NCI-H526 (cell line): ENCODE measurements around the gene HSPA12A.

Source experiments
- DNase-seq, 2 experiments: peaks; one replicate each; lab custom pipeline; 2025; lab: John Stamatoyannopoulos, UW

The HSPA12A gene

DNA sequence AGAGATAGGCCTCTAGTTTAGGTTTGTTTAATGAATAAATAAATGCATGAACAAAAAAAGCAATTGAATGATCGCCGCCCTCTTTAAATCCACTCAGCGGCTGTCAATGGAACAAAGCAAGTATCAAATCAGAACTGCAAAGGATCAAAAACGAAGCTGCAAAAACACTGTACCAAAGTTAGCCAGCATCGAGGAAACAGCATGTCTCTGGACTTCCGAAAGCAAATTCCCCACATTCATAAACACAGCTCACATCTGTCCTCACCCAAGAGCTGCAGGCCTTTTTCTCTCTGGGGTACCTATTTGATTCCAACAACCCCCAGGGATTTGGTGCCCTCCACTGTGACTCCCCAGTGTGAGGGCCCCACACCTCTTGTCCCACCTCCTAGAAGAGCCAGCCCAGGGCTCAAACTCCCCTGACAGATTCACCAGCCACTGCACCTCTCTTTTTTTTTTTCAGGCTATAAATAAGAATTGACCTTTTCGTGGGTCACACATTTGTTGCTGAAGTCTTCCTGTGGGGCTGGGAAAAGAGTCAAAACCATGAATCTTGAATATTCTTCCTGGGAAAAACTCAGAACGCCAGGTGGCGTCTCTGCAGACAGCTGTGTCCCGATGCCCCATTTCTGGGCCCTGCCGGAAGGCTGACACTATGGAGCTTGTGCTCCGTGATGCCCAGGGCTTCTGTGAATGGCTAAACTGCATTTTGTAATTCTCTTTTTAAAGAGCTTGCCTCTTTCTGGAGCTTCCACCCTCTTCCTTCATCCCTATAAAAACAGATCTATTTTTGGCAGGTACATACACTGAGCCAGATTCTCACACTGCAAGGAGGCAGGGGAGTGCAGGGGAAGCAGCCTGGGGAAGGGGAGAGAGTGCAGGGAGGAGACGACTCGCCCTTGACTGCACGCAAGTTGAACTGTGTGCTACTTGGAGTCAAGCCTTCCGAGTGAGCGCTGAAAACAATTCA, 51.7 kb downstream of the HSPA12A start:
- DNase-seq: peak in 1 of 2 experiments; percentile 3

DNA sequence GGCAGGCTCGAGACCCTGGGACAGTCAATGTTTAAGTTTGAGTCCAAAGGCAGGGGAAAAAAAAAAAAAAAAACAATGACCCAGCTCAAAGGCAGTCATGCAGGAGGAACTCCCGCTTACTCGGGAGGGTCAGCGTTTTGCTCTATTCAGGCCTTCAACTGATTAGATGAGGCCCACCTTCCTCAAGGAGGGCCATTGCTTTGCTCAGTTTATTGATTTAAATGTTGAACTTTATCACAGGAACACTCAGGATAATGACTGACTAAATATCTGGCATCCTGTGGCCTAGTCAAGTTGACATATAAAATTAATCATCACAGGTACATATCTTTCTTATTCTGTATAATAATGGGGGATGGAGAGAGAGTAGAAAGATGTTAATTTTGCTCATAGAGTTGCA, 52.6 kb downstream of the HSPA12A start:
- no peak for DNase-seq

DNA sequence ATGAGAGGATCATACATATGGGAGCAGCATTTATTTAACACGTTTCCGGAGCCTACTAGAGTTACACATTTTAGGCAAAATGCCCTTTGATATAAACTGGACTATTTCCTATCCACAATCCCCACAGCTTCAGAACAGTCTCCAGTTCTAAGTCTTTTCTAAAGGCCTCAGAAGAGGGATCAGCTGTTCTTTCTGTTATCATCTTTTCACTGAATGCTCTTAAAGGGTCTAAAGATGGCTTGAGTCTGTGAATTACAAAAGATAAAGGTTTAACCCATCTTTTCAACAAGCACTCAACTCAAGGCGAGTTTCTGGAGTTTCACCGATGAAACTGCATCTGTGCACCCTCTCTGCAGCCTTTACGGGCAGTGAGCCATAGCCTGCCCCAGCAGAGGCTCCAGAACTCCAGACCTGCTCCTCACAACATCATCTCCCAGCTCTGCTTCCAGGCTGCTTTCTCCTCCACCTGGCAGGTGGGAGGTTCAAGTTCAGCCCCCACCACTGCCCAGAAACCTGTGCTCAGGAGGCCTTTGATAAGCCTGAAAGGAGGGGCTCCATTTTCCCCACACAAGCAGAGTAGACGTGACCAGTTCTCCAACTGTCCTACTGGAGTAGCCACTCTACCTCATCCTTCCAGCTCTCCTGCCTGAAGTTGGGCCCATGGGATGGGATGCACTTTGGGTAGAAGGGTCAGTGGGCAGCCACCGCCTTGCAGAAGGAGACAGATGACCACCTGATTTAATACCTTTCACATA, 53.4 kb downstream of the HSPA12A start:
- no peak for DNase-seq

DNA sequence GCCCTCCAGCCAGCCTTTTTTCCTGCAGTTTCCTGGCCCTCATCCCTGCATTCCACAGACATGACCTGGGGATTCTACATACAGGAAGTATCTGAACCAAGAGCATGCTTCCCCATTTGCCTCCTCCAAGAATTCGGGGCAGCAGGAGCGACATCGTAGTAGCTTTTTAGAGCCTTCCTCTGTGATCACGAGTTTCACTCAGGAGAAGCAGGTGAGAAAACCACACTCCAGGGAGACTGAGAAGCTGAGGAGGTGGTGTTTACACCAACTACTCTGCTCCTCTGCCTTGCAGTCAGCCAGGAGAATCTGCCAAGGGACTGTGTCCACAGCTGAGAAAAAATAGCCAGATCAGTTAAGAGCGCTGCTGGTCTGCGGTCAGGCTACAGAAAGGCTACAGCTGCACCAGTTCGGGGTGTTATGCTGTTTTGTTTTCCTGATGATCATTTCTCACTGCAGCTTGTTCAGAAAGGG, 54.1 kb downstream of the HSPA12A start:
- DNase-seq: no peak

- no peak for DNase-seq
Observed at GRCh38 chr10:116687633-116688032, 54.7 kb downstream of the HSPA12A start.

DNA sequence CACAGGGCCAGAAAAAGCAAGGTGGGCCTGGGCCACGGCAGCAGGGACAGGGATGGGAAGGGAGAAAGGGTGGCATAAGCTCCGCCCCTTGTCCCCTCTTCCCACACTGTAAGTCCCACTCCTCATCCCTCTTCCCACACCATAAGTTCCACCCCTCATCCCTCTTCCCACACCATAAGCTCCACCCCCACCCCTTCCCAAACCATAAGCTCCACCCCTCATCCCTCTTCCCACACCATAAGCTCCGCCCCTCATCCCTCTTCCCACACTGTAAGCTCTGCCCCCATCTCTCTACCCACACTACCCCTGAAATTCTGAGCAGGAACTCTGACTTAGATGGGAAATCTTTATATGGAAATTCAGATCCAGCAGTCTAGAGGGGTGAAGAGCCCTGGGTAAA, 55.7 kb downstream of the HSPA12A start:
- DNase-seq: no peak

DNA sequence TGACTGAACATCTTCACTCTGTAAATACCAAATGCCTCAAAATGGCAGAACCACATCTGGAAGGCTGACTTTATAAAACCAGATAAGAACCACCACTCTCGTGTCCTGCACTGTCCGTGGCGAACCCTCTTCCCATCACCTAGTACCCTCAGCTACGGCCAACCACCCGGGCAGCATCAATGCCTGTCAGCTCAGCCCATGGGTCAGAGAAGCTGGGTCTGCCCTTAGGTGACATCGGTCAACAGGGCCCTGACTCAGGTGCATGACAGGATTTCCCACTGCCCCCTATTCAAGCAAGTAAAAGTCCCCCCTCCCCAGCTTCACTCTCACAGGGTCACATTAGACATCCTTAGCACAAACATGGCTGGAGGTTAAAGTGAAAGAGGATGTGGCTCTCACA, 56.6 kb downstream of the HSPA12A start:
- DNase-seq: no peak

GRCh38 chr10:116684781-116685180, 57.6 kb downstream of the HSPA12A start:
- no peak for DNase-seq

DNA sequence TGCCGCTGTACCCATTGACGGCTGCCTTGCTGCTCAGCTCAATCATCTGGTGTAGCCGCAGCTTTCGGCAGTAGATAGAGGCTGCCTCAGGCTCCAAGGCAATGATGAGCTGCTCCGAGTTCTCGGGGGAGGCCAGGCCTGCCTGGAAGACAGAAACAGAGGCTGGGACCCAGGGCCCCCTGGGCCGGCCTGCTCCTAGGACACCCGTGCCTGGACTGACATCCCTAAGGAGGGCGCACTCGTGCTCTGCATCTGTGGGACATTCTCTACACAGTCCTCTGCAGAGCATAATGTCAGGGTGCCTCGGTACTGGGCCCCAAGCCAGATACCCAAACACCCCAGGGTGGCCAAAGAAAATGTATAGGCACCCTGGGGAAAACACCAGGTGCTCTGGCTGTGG, 58.5 kb downstream of the HSPA12A start:
- DNase-seq: no peak

DNA sequence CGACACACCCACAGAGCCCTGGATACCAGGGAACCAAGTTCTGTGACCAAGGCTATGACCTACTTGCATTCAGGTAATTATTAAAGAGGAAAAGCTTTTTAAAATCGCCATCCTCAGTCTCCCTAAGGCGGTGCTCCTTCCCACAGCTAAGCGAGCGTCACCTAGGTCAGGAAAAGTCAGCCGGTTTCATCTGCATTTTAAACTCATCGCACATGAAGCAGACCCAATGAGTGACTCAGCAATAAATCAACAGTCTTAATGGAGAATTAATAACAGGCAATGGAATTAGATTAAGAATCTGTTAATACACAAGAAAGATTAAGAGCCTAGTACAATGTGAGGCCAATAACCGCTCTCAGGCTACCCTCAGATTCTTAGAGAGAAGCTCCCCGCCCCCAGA, 59.2 kb downstream of the HSPA12A start:
- DNase-seq: no peak

- no peak for DNase-seq
Observed at GRCh38 chr10:116679351-116679750, 63.0 kb downstream of the HSPA12A start.

DNA sequence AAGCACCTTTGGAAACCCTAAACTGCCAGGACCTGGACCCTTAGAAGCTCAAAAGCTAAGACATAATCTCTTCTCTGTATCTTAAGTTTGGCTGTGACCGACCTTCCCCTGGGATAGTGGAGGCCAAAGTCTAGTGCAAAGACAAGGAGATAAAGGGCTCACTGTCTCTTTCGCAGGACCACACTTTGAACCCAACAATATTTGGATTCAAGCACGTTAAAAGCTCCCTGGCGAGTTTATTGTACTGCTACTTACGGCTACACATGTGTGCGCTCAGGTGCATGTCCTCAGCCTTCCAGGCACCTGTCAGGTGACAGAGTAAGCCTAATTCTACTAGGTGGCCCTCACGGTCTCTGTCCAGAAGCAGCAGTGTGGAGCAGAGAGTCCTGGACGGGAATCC, 65.7 kb downstream of the HSPA12A start:
- no peak for DNase-seq

DNA sequence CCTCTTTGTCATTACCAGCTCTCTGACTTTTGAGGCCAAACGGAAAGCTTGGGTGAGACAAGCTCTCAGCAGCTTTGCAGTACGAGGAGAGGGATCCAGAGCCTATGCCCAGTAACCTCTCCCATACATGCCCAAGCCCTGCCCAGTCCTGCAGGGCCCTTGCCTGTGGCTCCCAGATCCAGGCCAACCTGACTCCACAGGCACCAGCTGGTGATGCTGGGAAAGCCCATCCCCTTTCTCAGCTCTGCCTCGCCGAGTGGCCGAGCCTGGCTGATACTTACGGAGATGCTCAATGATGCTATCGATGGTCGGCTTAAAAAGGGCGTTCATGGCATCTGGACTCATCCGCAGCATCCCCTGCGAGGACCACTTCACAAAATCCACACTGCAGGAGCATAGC, 66.2 kb downstream of the HSPA12A start:
- DNase-seq: no peak

- DNase-seq: no peak
Observed at GRCh38 chr10:116674901-116675423, 67.4 kb downstream of the HSPA12A start.

- no peak for DNase-seq
Observed at GRCh38 chr10:116673866-116674265, 68.5 kb downstream of the HSPA12A start.

DNA sequence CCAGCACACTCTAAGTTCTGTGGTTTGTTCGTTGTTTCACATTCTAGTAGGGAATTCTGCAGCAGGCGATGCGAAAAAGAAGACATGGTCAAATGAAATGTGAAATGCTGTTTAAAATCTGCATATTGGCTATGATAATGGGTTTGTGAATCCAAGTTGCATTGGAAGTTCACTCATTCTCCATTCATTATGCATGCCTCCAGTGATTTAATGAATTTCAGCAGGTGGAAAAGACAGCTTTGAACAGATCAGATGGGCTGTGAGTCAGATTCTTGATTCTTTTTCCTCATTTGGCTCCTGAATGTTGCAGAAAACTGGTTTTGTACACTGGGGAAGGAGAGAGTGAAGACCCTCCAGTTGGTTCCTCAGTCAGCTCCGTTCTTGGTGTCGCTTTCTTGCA, 69.5 kb downstream of the HSPA12A start:
- no peak for DNase-seq

DNA sequence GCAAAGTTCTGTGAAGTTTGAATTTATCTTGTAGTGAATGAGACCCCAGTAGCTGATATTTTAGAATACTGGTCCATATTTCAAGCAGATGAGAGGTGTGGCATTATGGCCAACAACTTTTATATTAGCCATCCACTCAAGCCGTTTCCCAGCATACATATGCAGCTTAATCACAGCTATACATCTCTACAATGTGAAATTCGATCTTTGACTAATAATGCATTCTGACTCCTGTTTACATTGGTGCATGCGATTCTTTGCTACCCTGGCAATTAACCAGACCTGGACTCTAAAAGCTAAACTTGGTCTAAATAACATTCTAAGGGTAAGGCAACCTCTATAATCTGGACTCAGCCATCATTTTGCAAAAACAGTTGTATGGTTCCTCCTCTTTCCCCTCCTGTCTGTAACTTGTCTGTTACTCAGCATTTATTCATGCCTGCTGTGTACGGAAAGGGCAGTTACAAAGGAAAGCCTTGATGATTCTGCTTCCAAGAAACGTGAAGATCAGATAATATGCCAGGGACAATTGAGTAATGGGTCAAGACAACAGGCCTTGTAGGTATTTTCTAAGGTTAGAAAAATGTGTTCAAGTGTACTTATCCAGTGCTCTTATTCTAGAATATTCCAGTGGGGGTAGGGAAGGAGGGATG, 71.0 kb downstream of the HSPA12A start:
- DNase-seq: peak in 1 of 2 experiments; percentile 5

DNA sequence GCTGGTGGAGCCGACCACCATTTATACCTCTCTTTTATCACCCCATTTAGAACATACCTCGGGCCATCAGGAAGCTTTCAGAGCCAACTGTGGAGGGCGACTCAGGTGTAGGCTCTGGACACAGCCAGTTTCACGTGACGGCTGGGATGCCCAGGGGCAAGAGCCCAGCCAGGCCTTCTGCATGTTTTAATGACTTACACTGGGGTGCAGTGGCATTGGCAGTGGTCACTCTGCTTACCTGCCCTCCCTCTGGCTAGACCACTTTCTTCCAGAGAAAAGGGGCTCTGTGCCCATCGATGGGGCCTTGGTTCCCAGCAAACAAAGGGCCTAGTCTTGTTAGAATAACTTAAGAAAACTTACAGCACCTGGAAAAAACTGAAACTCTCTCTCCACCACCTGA, 71.7 kb downstream of the HSPA12A start:
- DNase-seq: no peak

DNA sequence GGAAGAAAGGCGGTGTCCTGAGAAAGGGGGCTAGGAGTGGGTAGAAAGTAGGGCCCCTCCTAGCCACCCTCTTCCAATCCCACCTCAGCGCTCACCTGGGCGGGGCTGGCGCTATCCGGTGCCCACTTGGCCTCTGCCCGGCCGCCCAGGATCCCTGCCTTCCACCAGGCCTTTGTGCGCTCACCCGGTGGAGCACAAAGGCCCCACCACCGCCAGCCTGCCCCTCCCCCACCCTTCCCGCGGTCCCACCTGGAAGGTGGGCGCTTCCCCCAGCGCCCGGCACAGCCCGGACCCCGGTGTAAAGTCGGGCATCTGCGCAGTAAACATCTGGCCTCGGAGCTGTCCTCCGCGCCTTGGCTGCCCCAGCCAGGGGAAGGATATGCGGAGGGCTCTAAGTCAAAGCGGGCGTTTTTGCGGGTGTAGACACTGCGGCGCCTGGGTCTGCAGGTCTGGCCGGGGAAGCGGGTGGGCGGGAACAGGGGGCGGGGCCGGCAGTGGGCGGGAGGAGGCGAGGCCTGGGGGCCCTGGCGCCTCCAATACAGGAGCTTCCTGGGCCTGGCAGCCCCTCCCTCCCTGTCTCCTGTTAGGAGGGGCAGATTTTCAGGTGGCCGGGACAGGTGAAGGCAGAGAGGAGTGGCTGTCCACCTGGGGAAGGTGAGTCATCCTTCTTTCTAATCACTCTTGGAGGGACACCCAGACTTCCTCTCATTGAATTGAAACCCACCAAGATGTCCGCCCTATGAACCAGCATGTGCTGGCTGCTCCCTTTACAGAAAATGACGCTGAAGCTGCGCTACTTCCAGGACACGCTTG, 72.3 kb downstream of the HSPA12A start:
- peak in 1 of 2 experiments; percentile 18 for DNase-seq

- no peak for DNase-seq
Observed at GRCh38 chr10:116669080-116669479, 73.3 kb downstream of the HSPA12A start.

DNA sequence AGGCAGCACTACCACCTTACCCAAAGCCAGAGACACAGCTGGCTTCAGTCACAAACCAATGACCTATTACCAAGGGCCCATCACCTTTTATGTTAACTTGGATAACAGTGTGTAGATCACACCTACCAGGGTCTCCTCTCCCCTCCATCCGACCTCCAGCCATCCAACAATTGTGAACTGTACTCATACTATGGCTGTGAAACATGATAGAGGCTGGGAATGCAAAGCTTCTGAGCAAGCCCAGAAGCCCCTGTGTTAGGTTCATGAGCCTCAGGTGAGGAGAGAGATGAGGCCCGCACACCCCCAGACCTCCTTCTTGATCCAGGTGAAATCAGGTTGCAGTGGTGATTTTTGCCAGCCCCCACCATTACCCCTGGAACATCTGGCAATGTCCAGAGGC, 73.9 kb downstream of the HSPA12A start:
- DNase-seq: no peak
